Measurements from ENCODE around the gene NME2.
"Not testable (repeated sequence)": the region's sequence is repeated elsewhere in the genome, so short reads cannot be mapped to it uniquely, and the experiment has no call there.

The NME2 gene

GRCh38 chr17:51166198-51166986 lies at the start of gene NME2:
Gene NME2 (plus strand): TSS chr17:51166411. CDS start chr17:51166831, 420 bp downstream.
- DNase-seq: peak; percentile 53

GRCh38 chr17:51118330-51119195 lies 47.6 kb upstream of the NME2 start:
- DNase-seq: peak; percentile 86

- DNase-seq: no peak
These were observed 46.5 kb upstream of the NME2 start for GRCh38 chr17:51119415-51120356.

GRCh38 chr17:51120357-51120738 lies 45.9 kb upstream of the NME2 start:
- DNase-seq: peak; percentile 53

GRCh38 chr17:51120739-51121619 lies 45.2 kb upstream of the NME2 start, which contains the start of gene SPAG9:
Gene SPAG9 (minus strand): TSS chr17:51120868. CDS start chr17:51120656, 212 bp downstream.
- DNase-seq: peak; percentile 91

GRCh38 chr17:51121620-51122472 lies 44.4 kb upstream of the NME2 start:
- no peak for DNase-seq

- DNase-seq: not testable (repeated sequence)
These were observed 43.6 kb upstream of the NME2 start for GRCh38 chr17:51122473-51123115.

GRCh38 chr17:51124640-51125503 lies 41.3 kb upstream of the NME2 start:
- DNase-seq: no peak

GRCh38 chr17:51128076-51128475 lies 38.1 kb upstream of the NME2 start:
- DNase-seq: no peak

GRCh38 chr17:51132964-51133319 lies 33.3 kb upstream of the NME2 start:
- no peak for DNase-seq

- DNase-seq: no peak
These were observed 32.8 kb upstream of the NME2 start for GRCh38 chr17:51133365-51133764.

- no peak for DNase-seq
These were observed 30.3 kb upstream of the NME2 start for GRCh38 chr17:51135956-51136355.

GRCh38 chr17:51142597-51142996 lies 23.6 kb upstream of the NME2 start:
- no peak for DNase-seq

- DNase-seq: no peak
These were observed 21.8 kb upstream of the NME2 start for GRCh38 chr17:51144266-51145022.

- no peak for DNase-seq
These were observed 18.6 kb upstream of the NME2 start for GRCh38 chr17:51147650-51148049.

- DNase-seq: no peak
These were observed 17.0 kb upstream of the NME2 start for GRCh38 chr17:51149163-51149562.

- DNase-seq: no peak
These were observed 15.3 kb upstream of the NME2 start for GRCh38 chr17:51150932-51151331.

GRCh38 chr17:51152766-51153209 lies 13.4 kb upstream of the NME2 start:
- DNase-seq: no peak

All from NCI-H1694 treated with DMSO at 0.1 percent for 48 hours (cell line).